Measurements from ENCODE around the gene HIBCH.

HIBCH gene

DNA sequence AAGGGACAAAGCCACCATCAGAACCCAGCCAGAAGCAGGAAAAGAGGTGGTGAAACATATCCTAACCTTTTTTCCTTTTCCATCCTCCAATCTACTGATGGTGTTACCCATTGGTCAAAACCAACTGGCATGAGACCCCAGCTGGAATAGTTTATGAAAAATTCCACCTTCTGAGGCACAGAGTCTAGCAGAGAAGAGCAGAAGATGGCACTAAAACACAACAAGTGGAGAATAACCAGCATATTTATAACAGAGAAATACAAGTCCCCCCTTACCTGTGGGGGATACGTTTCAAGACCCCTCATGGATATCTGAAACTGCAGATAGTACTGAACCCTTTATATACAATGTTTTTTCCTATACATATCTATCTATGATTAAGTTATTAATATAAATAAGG, 18.8 kb upstream of the HIBCH start:
- TF ChIP-seq, protein P1, sequence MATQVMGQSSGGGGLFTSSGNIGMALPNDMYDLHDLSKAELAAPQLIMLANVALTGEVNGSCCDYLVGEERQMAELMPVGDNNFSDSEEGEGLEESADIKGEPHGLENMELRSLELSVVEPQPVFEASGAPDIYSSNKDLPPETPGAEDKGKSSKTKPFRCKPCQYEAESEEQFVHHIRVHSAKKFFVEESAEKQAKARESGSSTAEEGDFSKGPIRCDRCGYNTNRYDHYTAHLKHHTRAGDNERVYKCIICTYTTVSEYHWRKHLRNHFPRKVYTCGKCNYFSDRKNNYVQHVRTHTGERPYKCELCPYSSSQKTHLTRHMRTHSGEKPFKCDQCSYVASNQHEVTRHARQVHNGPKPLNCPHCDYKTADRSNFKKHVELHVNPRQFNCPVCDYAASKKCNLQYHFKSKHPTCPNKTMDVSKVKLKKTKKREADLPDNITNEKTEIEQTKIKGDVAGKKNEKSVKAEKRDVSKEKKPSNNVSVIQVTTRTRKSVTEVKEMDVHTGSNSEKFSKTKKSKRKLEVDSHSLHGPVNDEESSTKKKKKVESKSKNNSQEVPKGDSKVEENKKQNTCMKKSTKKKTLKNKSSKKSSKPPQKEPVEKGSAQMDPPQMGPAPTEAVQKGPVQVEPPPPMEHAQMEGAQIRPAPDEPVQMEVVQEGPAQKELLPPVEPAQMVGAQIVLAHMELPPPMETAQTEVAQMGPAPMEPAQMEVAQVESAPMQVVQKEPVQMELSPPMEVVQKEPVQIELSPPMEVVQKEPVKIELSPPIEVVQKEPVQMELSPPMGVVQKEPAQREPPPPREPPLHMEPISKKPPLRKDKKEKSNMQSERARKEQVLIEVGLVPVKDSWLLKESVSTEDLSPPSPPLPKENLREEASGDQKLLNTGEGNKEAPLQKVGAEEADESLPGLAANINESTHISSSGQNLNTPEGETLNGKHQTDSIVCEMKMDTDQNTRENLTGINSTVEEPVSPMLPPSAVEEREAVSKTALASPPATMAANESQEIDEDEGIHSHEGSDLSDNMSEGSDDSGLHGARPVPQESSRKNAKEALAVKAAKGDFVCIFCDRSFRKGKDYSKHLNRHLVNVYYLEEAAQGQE (IDR thresholded peaks at IDR 0.05; ENCODE audit: low read depth) = no peak

- TF ChIP-seq, protein P1 (IDR thresholded peaks at IDR 0.05; ENCODE audit: low read depth) = no peak
- no peak for TF ChIP-seq MAX (IDR thresholded peaks at IDR 0.05)
These were observed 16.8 kb upstream of the HIBCH start for GRCh38 chr2:190336420-190336819.

DNA sequence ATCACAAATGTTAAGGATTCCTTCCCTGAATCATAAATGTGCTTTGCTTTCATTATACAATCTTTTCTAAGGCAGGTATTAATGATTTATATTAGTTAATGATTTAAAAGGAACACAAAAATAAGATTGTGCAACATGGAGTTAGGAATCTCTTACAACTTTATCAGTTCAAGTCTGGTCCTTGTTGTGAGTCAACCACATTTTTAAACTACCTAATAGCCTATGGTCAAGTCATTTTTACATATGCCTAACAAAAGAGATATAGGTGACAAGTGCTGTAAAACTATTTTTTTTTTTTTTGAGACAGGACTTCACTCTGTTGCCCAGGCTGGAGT, 15.6 kb upstream of the HIBCH start:
- no peak for TF ChIP-seq NFIC (IDR thresholded peaks at IDR 0.05)
- TF ChIP-seq YY1 (IDR thresholded peaks at IDR 0.05; ENCODE audit: low read depth) = no peak
- no peak for TF ChIP-seq CEBPB (IDR thresholded peaks at IDR 0.05)
- no peak for TF ChIP-seq EGR1 (IDR thresholded peaks at IDR 0.05)
- TF ChIP-seq MAX (IDR thresholded peaks at IDR 0.05) = no peak
- no peak for TF ChIP-seq TEAD4 (IDR thresholded peaks at IDR 0.05)
- no peak for TF ChIP-seq CREB1 (IDR thresholded peaks at IDR 0.05; ENCODE audit: low read depth)
- TF ChIP-seq, protein P1 (IDR thresholded peaks at IDR 0.05; ENCODE audit: low read depth) = no peak
- no peak for TF ChIP-seq TCF12 (IDR thresholded peaks at IDR 0.05; ENCODE audit: low read depth)
- TF ChIP-seq EP300 (IDR thresholded peaks at IDR 0.05; ENCODE audit: borderline replicate concordance) = no peak
- no peak for TF ChIP-seq ZBTB7A (IDR thresholded peaks at IDR 0.05; ENCODE audit: low read depth)
- TF ChIP-seq TAF1 (IDR thresholded peaks at IDR 0.05; ENCODE audit: low read depth) = no peak

GRCh38 chr2:190334479-190335224, 15.0 kb upstream of the HIBCH start:
- TF ChIP-seq CREB1 (IDR thresholded peaks at IDR 0.05; ENCODE audit: low read depth) (no peak), NFIC (IDR thresholded peaks at IDR 0.05) (no peak), MAX (IDR thresholded peaks at IDR 0.05) (no peak), RAD21 (IDR thresholded peaks at IDR 0.05; ENCODE audit: low read depth) (no peak), CEBPB (IDR thresholded peaks at IDR 0.05) (no peak), USF1 (IDR thresholded peaks at IDR 0.05) (no peak), FOXM1 (IDR thresholded peaks at IDR 0.05; ENCODE audit: borderline replicate concordance, low read depth) (no peak), YY1 (IDR thresholded peaks at IDR 0.05; ENCODE audit: low read depth) (no peak), ZBTB7A (IDR thresholded peaks at IDR 0.05; ENCODE audit: low read depth) (no peak), TAF1 (IDR thresholded peaks at IDR 0.05; ENCODE audit: low read depth) (no peak), EP300 (IDR thresholded peaks at IDR 0.05; ENCODE audit: borderline replicate concordance) (no peak), EGR1 (IDR thresholded peaks at IDR 0.05) (no peak), TCF12 (IDR thresholded peaks at IDR 0.05; ENCODE audit: low read depth) (no peak), TEAD4 (IDR thresholded peaks at IDR 0.05) (no peak)
- TF ChIP-seq, protein P1 (IDR thresholded peaks at IDR 0.05; ENCODE audit: low read depth) = no peak
